ENCODE data around the gene CSGALNACT2.

Gene CSGALNACT2

DNA sequence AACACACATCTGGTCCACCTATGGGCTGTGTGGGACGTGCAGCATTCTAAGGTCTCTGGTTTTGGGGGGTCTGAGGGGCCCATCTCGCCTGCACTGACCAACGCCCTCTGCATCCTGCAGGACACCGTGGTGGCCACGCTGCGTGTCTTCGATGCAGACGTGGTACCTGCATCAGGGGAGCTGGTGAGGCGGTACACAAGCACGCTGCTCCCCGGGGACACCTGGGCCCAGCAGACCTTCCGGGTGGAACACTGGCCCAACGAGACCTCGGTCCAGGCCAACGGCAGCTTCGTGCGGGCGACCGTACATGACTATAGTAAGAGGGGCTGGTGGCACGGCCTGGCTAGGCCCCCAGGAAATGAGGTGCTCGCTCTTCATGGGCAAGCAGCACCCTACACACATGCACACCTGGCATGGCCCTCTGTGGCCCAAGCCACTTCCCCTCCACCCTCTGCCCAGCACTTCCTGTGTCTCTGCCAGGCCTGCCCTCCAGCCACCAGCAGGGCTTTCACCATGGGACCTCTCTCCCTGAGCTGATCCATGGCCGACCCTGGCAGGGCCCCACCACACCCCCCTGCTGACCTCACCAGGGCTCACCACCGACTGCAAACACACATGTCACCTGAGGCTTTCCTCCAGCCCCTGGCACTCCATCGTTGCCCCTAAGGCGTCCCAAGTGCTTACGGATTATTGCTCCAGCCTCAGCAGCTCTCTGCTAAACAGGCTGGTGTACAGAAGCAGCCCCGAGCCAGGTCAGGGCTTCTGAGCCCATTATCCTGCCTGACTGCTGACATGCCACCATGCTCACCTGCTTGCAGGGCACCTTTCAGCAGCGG is 31.8 kb upstream of the CSGALNACT2 start:
- H3K4me3 ChIP-seq (IDR thresholded peaks at IDR 0.05; ENCODE audit: insufficient read depth, low read depth, low read length), result no peak overlapping the region
- no peaks in the 10 kb centered on the region for H4K20me1 ChIP-seq (ENCODE audit: insufficient read depth)
- H3K27me3 ChIP-seq (ENCODE audit: insufficient read depth, low read depth), result no peaks in the 10 kb centered on the region
- TF ChIP-seq, protein P1, sequence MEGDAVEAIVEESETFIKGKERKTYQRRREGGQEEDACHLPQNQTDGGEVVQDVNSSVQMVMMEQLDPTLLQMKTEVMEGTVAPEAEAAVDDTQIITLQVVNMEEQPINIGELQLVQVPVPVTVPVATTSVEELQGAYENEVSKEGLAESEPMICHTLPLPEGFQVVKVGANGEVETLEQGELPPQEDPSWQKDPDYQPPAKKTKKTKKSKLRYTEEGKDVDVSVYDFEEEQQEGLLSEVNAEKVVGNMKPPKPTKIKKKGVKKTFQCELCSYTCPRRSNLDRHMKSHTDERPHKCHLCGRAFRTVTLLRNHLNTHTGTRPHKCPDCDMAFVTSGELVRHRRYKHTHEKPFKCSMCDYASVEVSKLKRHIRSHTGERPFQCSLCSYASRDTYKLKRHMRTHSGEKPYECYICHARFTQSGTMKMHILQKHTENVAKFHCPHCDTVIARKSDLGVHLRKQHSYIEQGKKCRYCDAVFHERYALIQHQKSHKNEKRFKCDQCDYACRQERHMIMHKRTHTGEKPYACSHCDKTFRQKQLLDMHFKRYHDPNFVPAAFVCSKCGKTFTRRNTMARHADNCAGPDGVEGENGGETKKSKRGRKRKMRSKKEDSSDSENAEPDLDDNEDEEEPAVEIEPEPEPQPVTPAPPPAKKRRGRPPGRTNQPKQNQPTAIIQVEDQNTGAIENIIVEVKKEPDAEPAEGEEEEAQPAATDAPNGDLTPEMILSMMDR (conservative IDR thresholded peaks at IDR 0.05; ENCODE audit: low read depth, low read length), result no peak
- no peak overlapping the region for H2AFZ ChIP-seq (ENCODE audit: low read depth)
- no peak overlapping the region for H3K4me2 ChIP-seq
- H3K36me3 ChIP-seq (ENCODE audit: insufficient read depth), result no peaks in the 10 kb centered on the region
- H3K9ac ChIP-seq, result no peak overlapping the region
- no peaks in the 10 kb centered on the region for H3K79me2 ChIP-seq (ENCODE audit: insufficient read depth, low read depth)
- no peaks in the 10 kb centered on the region for H3K4me1 ChIP-seq (ENCODE audit: low read depth, poor library complexity, severe bottlenecking)
- no peak overlapping the region for H3K27ac ChIP-seq

DNA sequence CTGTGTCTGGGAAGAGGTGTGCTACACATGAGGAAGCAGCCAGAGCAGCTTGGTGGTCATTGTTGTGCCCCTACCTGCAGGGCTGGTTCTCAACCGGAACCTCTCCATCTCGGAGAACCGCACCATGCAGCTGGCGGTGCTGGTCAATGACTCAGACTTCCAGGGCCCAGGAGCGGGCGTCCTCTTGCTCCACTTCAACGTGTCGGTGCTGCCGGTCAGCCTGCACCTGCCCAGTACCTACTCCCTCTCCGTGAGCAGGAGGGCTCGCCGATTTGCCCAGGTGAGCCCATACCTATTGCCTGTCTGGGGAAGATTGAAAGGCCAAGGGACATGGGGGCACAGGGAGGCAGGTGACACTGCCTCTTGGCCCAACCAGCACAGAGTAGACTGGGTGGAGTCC is 29.3 kb upstream of the CSGALNACT2 start:
- no peak overlapping the region for H3K4me3 ChIP-seq (IDR thresholded peaks at IDR 0.05; ENCODE audit: insufficient read depth, low read depth, low read length)
- no peak overlapping the region for H2AFZ ChIP-seq (ENCODE audit: low read depth)
- no peaks in the 10 kb centered on the region for H3K4me1 ChIP-seq (ENCODE audit: low read depth, poor library complexity, severe bottlenecking)
- no peaks in the 10 kb centered on the region for H3K79me2 ChIP-seq (ENCODE audit: insufficient read depth, low read depth)
- no peaks in the 10 kb centered on the region for H4K20me1 ChIP-seq (ENCODE audit: insufficient read depth)
- no peak overlapping the region for H3K4me2 ChIP-seq
- no peak overlapping the region for H3K9ac ChIP-seq
- no peaks in the 10 kb centered on the region for H3K27me3 ChIP-seq (ENCODE audit: insufficient read depth, low read depth)
- TF ChIP-seq, protein P1 (conservative IDR thresholded peaks at IDR 0.05; ENCODE audit: low read depth, low read length), result no peak
- no peak overlapping the region for H3K27ac ChIP-seq
- no peaks in the 10 kb centered on the region for H3K36me3 ChIP-seq (ENCODE audit: insufficient read depth)

DNA sequence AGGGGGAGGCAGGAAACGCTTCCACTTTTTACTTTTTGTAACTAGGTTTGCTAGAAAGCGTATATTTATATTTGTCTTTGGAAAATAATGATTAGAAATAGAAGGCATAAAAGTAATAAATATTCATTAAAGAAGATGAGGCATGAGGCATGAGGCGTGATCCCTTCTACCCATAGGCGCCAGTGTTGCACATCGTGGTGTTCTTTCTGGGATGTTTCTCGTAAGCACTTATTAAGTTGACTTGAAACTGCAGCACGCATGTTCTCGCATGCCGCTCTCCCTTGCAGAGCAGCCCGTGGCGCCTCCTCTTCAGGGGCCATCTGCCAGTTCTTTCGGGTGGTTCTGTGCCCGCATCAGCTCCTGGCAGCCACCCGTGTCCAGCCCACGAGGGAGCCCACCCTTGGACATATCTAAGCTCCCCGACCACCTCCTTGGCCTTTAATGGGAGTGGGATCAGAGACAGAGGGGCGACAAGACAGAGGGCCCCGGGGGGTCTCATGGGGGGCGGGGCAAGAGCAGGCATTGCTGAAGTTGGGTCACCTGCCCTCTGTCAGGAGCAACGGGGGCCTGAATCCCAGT is 28.5 kb upstream of the CSGALNACT2 start:
- Histone ChIP-seq H2AFZ (ENCODE audit: low read depth) (no peak overlapping the region; the same call in 1 of the 2 replicates), H3K36me3 (ENCODE audit: insufficient read depth) (no peaks in the 10 kb centered on the region), H3K4me3 (IDR thresholded peaks at IDR 0.05; ENCODE audit: insufficient read depth, low read depth, low read length) (no peak overlapping the region), H3K4me2 (no peak overlapping the region), H3K27me3 (ENCODE audit: insufficient read depth, low read depth) (no peaks in the 10 kb centered on the region), H3K9ac (no peak overlapping the region), H4K20me1 (ENCODE audit: insufficient read depth) (no peaks in the 10 kb centered on the region), H3K27ac (no peak overlapping the region), H3K79me2 (ENCODE audit: insufficient read depth, low read depth) (no peaks in the 10 kb centered on the region), H3K4me1 (ENCODE audit: low read depth, poor library complexity, severe bottlenecking) (no peaks in the 10 kb centered on the region)
- TF ChIP-seq, protein P1 (conservative IDR thresholded peaks at IDR 0.05; ENCODE audit: low read depth, low read length), result no peak

DNA sequence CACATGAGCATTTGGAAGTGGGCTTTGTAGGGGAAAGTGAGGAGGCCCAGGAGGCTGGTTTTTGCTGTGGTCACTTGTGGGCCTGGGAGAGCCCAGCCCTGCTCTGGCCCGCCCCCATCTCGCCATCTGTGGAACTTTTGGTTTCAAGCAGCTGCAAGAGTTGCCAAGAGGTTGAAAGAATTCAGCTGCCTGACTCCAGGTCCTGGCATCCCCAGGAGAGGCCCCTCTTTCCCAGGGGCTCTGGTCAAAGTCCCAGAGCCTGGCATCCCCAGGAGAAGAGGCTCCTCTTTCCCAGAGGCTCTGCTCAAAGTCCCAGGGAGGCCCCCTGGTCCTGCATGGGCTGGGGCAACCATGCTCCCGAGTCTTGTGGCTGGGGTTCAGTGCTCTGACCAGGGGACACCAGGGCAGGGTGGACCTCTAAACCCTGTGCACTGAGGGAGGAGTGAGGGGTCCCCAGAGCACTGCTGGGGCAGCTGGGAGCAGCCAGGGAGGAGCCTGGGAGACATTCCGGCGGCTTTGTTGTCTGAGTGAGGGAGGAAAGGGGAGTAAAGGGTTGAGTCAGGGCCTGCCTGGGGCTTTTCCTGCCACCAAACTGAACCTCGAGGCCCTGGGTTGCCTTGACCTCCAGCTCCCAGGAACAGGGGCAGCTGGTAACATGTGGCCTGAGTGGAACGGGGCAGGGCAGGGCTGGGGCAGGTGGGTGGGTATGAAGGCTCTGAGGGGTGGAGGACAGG is 27.7 kb upstream of the CSGALNACT2 start:
- TF ChIP-seq, protein P1 (conservative IDR thresholded peaks at IDR 0.05; ENCODE audit: low read depth, low read length), result no peak
- Histone ChIP-seq H3K27ac (no peak overlapping the region), H3K27me3 (ENCODE audit: insufficient read depth, low read depth) (no peaks in the 10 kb centered on the region), H3K36me3 (ENCODE audit: insufficient read depth) (no peaks in the 10 kb centered on the region), H3K4me3 (IDR thresholded peaks at IDR 0.05; ENCODE audit: insufficient read depth, low read depth, low read length) (no peak overlapping the region), H2AFZ (ENCODE audit: low read depth) (no peak overlapping the region; the same call in 1 of the 2 replicates), H4K20me1 (ENCODE audit: insufficient read depth) (no peaks in the 10 kb centered on the region), H3K4me2 (no peak overlapping the region), H3K9ac (no peak overlapping the region), H3K79me2 (ENCODE audit: insufficient read depth, low read depth) (no peaks in the 10 kb centered on the region), H3K4me1 (ENCODE audit: low read depth, poor library complexity, severe bottlenecking) (no peaks in the 10 kb centered on the region)
